Measurements from ENCODE around the gene PIGP.
"Not testable (repeated sequence)": the region's sequence is repeated elsewhere in the genome, so short reads cannot be mapped to it uniquely, and the experiment has no call there.

GRCh38 chr21:37114301-37114700 is 41.4 kb upstream of the PIGP start:
- TF ChIP-seq, protein P1, sequence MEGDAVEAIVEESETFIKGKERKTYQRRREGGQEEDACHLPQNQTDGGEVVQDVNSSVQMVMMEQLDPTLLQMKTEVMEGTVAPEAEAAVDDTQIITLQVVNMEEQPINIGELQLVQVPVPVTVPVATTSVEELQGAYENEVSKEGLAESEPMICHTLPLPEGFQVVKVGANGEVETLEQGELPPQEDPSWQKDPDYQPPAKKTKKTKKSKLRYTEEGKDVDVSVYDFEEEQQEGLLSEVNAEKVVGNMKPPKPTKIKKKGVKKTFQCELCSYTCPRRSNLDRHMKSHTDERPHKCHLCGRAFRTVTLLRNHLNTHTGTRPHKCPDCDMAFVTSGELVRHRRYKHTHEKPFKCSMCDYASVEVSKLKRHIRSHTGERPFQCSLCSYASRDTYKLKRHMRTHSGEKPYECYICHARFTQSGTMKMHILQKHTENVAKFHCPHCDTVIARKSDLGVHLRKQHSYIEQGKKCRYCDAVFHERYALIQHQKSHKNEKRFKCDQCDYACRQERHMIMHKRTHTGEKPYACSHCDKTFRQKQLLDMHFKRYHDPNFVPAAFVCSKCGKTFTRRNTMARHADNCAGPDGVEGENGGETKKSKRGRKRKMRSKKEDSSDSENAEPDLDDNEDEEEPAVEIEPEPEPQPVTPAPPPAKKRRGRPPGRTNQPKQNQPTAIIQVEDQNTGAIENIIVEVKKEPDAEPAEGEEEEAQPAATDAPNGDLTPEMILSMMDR (IDR thresholded peaks at IDR 0.05; ENCODE audit: low read depth, low read length): not testable (repeated sequence)
- TF ChIP-seq EZH2phosphoT487 (IDR thresholded peaks at IDR 0.05; ENCODE audit: low read depth): not testable (repeated sequence)
